Stimulated activated CD8-positive, alpha-beta memory T cell treated with anti-CD3 and anti-CD28 coated beads, Interleukin-2, amount 100 ng/mL, for 48 hours (primary cell): ENCODE measurements around the gene HBA2.
"Not testable (repeated sequence)": the region's sequence is repeated elsewhere in the genome, so short reads cannot be mapped to it uniquely, and the experiment has no call there.

ENCODE experiments used
- DNase-seq, 2 donors: peaks; one replicate each; pipeline ENCODE4 v3.0.0-alpha.2; 2020; ENCODE audit warnings: low read depth in 2 of 2

Gene HBA2

DNA sequence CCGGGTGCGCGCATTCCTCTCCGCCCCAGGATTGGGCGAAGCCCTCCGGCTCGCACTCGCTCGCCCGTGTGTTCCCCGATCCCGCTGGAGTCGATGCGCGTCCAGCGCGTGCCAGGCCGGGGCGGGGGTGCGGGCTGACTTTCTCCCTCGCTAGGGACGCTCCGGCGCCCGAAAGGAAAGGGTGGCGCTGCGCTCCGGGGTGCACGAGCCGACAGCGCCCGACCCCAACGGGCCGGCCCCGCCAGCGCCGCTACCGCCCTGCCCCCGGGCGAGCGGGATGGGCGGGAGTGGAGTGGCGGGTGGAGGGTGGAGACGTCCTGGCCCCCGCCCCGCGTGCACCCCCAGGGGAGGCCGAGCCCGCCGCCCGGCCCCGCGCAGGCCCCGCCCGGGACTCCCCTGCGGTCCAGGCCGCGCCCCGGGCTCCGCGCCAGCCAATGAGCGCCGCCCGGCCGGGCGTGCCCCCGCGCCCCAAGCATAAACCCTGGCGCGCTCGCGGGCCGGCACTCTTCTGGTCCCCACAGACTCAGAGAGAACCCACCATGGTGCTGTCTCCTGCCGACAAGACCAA, at the start of gene HBA2:
Gene HBA2, plus strand, starts transcription at position 503 of the 568 bp plus-strand sequence. Its CDS starts 37 bp downstream, at position 540.
- not testable (repeated sequence) for DNase-seq

DNA sequence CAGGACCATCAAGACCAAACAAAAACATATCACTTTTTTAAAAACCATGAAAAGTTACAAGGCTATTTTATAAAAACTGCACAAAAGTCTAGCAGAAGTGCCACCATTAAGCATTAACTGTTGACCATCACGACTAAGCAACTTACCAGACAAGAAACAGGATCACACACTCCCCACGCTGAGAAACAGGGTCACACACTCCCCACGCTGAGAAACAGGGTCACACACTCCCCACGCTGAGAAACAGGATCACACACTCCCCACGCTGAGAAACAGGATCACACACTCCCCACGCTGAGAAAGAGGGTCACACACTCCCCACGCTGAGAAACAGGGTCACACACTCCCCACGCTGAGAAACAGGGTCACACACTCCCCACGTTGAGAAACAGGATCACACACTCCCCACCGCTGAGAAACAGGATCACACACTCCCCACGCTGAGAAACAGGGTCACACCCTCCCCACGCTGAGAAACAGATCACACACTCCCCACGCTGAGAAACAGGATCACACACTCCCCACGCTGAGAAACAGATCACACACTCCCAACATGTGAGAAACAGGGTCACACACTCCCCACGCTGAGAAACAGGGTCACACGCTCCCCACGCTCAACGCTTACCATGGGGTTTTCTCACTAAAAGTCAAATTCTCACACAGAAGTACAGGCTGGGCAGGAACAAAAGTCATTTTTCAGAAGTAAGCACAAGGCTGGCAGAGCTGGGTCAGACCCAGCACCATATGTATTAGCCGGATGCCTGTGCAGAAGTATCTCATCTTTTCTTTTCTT, 48.9 kb upstream of the HBA2 start:
- not testable (repeated sequence) for DNase-seq

DNA sequence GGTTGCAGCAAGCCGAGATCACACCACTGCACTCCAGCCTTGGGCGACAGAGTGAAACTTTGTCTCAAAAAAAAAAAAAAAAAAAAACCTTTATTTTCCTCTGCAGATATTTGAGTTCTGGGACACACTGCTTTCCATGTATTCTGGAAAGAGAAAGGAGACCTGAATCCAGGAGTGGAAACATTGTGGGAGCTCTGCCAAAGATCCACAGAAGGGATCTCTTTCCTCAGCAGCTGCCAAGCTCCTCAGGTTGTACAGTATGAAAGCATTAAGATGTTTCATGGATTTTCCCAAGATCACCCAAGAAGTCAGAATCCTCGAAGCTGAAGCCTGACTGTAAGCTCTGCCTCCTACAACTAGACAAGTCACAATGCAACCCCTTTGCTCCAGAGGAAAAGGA, 47.7 kb upstream of the HBA2 start:
- no peak for DNase-seq

DNA sequence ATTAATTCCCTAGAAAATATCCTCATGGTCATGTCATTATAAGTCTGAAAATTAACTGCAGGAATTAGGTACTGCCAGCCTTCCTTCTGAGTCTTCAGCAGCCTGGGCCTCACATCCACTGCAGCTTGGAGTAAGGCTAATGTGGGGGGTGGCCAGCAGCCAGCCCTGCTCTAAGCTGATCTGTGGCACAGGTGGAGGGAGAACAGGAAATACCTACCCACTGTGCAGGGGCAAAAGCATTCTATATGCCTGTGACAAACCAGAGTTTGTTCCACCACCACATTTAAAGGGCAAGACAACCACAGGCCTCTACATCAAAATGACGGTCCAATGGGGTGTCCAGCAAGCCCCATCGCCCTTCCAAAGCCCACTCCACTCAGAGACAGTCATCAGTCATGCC, 43.6 kb upstream of the HBA2 start:
- DNase-seq, result no peak

DNA sequence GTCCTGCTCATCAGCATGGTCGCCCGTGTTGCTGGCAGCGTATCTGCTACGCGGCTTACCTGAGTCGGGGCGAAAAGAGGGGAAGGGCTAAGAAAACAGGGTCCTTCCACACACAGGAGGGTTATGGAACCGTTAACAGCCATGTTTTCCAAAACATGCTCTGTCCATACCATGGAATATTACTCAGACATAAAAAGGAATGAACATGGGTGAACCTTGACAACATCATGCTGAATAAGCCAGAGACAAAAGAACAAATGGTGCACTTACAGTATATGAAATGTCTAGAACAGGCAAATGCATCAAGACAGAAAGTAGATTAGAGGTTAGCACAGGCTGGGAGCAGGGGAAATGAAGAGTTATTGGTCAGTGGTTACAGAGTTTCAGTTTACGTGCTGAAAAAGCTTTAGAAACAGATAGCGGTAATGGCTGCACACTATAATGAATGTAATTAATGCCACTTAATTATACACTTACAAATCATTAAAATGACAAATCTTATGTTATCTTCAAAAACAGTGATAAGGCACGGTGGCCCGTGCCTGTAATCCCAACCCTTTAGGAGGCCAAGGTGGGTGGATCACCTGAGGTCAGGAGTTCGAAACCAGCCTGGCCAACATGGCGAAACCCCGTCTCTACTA, 42.0 kb upstream of the HBA2 start:
- DNase-seq, result no peak

- DNase-seq, result no peak
Measured at GRCh38 chr16:132120-132519, 40.6 kb upstream of the HBA2 start.

- DNase-seq, result no peak
Measured at GRCh38 chr16:133716-134115, 39.0 kb upstream of the HBA2 start.

DNA sequence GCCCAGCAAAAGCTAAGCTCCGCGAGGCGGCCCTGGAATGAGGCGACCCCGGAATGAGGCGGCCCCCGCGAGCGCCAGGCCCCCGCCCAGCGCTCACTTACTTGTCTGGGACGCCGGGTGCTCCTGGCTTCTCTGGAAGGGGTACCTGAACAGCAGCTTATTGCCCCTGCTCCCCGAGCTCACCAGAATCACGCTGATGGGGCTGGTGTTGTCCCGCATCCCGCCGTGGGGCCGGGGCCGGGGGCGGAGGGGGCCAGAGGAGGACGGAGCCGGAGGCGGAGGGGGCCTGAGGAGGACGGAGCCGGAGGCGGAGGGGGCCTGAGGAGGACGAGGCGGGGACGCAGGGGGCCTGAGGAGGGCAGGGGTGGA, 34.6 kb upstream of the HBA2 start:
- DNase-seq, result peak in 1 of 2 donors; percentile 23

DNA sequence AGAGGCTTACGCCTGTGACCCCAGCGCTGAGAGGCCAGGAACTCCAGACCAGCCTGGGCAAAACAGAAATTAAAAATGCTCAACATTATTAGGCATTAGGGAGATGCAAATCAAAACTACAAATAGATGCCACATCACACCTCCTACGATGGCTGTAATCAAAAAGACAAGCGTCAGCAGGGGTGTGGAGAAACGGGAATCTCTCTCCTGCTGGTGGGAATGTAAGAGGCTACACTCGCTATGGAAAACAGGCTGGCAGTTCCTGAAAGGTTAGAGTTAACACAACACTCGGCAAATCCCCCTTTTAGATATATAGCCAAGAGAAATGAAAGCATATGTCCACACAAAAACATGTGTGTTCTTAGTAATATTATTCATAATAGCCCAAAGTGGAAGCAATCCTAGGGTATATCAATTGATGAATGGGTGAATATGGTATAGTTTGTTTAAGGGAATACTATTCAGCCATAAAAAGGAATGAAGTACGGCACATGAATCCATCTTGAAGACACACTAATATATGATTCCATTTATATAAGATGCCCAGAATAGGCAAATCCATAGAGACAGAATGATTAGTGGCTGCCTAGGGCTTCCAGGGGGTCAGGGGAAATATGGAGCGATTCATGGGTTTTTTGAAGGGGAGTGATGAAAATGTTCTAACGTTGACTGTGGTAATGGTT, 32.4 kb upstream of the HBA2 start:
- no peak for DNase-seq

GRCh38 chr16:142405-142967, 30.2 kb upstream of the HBA2 start:
- no peak for DNase-seq

DNA sequence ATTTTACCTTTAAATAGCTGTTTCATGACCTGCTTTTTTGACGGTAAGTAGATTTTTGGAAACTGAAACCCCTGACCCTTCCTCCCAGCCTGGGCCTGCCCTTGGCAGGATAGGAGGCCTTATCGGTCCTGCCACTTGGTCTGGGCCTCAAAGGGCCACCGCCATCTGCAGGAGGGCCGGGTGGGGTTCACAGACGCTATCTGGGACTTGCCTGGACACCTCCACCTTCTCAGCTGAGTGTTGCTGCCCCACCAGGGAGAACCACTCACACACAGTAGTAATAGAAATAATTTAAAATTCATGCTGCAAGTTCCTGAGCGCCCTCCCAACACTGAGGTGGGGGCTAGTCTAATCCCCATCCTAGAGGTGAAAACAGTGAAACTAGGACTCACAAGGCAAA, 29.6 kb upstream of the HBA2 start:
- DNase-seq, result no peak

DNA sequence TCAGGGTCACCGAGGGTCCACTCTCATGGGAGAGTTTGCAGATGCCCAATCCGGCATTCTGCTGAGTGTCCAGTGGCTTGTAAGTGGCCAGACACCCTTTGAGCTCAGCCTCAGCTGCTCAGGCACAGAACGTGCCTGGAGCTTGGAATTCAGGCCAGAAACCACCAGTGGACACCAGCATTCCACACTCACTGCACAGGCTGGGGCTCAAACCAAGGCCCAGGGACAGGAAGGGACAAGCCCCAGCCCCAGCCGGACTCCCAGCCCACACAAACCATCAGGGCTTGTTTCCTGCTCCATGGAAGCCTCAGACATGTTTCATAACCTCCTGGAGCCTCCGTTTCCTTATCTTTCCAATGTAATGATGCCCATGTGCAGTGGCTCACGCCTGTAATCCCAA, 29.2 kb upstream of the HBA2 start:
- no peak for DNase-seq

GRCh38 chr16:144797-145252, 27.9 kb upstream of the HBA2 start:
- DNase-seq, result no peak

DNA sequence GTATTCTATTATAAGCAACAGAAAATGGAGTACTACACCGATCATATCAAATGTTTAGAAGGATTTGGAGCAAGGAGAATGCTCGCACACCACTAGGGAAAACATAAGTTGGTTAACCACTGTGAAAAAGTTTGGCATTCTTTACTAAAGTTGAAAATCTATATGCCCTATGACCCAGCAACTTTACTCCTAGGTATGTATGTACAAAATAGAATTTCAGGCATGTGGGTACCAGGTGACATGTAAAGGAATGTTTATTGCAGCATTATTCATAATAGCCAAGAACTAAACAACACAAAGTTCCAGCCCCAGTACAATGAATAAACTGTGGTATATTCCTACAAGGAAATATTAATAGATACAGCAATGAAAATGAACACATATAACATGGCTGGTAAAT, 26.0 kb upstream of the HBA2 start:
- no peak for DNase-seq

- DNase-seq, result no peak
Measured at GRCh38 chr16:149024-149660, 23.5 kb upstream of the HBA2 start.

DNA sequence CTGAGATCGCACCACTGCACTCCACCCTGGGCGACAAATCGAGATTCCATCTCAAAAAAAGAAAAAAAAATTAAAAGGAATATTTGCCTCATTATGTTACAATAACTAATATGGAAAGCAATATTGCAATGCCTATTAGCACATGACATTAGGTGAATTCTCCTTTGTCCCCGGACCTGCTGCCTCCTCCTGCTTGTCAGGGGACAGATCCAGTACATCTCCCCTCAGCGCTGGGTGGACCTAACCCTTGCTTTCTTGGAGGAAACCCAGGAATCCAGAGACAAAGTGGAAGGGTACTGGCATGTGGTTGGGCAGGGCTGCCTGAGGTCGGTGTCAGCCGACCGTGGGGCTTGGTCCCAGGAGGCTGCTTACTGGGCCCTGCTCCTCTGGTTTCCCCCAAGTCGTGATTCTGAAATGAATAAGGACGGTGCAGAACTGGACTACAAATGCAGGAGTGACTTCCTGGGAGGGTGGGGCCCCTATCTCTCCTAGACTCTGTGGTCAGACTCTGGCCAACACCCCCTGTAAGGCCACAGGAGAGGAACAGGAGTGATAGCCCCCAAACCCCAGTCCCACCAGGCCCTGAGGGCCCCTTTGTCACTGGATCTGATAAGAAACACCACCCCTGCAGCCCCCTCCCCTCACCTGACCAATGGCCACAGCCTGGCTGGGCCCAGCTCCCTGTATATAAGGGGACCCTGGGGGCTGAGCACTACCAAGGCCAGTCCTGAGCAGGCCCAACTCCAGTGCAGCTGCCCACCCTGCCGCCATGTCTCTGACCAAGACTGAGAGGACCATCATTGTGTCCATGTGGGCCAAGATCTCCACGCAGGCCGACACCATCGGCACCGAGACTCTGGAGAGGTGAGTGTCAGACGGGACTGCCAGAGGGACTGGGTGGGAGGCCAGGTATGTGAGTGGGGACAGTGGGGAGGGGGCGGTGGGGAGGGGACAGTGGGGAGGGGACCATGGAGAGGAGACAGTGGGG, 20.2 kb upstream of the HBA2 start, which contains the start of gene HBZ:
Gene HBZ, plus strand, starts transcription at position 504 of the 988 bp plus-strand sequence. Its CDS starts 266 bp downstream, at position 770.
- no peak for DNase-seq

- not testable (repeated sequence) for DNase-seq
Measured at GRCh38 chr16:153129-153521, 19.6 kb upstream of the HBA2 start.

- DNase-seq, result not testable (repeated sequence)
Measured at GRCh38 chr16:153550-154216, 19.0 kb upstream of the HBA2 start.

GRCh38 chr16:154217-155030, 18.3 kb upstream of the HBA2 start:
- DNase-seq, result no peak
